SU-DHL-6 (cell line): ENCODE results near the gene MRPL14.

Experiments
- H2AFZ ChIP-seq: fragments of 200-600 bp; sonication (generic); 2 replicates; pipeline ENCODE4 v1.6.1; 2014; ENCODE audit warnings: low read depth, mild to moderate bottlenecking, moderate library complexity, mixed read lengths, antibody characterized with exemption, low read length; ENCODE audit not compliant: severe bottlenecking
- H3F3A ChIP-seq: fragments of 200-600 bp; shearing (Covaris generic); 2 replicates; pipeline ENCODE4 v1.6.0; 2016; ENCODE audit warnings: antibody characterized with exemption, mild to moderate bottlenecking; ENCODE audit not compliant: insufficient read depth
- H3K27ac ChIP-seq: fragments of 200-600 bp; sonication (generic); 2 replicates; pipeline ENCODE4 v1.5.1; 2016; ENCODE audit warnings: low read depth, mild to moderate bottlenecking, low read length, moderate library complexity, mixed read lengths
- H3K27me3 ChIP-seq: fragments of 200-600 bp; sonication (generic), shearing (Covaris generic); 2 replicates; pipeline ENCODE4 v1.6.0; 2014; ENCODE audit warnings: mild to moderate bottlenecking, low read length
- H3K36me3 ChIP-seq: fragments of 200-600 bp; sonication (generic); 2 replicates; pipeline ENCODE4 v1.6.1; 2014; ENCODE audit warnings: mild to moderate bottlenecking, low read length, mixed read lengths
- H3K4me2 ChIP-seq: fragments of 300-600, 200-600 bp; shearing (Covaris generic), sonication (generic); 2 replicates; pipeline ENCODE4 v1.6.0; 2014; ENCODE audit warnings: low read length, low read depth, mild to moderate bottlenecking; ENCODE audit not compliant: poor library complexity, severe bottlenecking
- H3K4me3 ChIP-seq: fragments of 200-600 bp; sonication (generic); 2 replicates; pipeline ENCODE4 v1.5.1; 2014; ENCODE audit warnings: antibody characterized with exemption, low read length, mild to moderate bottlenecking, mixed read lengths; ENCODE audit not compliant: insufficient read depth, poor library complexity, severe bottlenecking
- H3K79me2 ChIP-seq: fragments of 200-600 bp; sonication (generic); 2 replicates; pipeline ENCODE4 v1.6.1; 2014; ENCODE audit warnings: mild to moderate bottlenecking, low read length, moderate library complexity; ENCODE audit not compliant: insufficient read depth
- H3K9ac ChIP-seq: fragments of 200-600 bp; sonication (generic); 2 replicates; pipeline ENCODE4 v1.7.0; 2014; ENCODE audit warnings: mild to moderate bottlenecking, low read length
- H3K9me2 ChIP-seq: fragments of 200-600 bp; sonication (generic); replicated peaks from 2 replicates; pipeline ENCODE4 v1.6.1; 2014; ENCODE audit warnings: low read length; ENCODE audit not compliant: insufficient read depth
- H3K9me3 ChIP-seq: fragments of 200-600 bp; sonication (generic); 2 replicates; pipeline ENCODE4 v1.6.1; 2014; ENCODE audit warnings: low read length, mixed read lengths; ENCODE audit not compliant: insufficient read depth
- H4K20me1 ChIP-seq: fragments of 200-600 bp; sonication (generic); 2 replicates; pipeline ENCODE4 v1.6.1; 2014; ENCODE audit warnings: low read depth, mild to moderate bottlenecking, antibody characterized with exemption, low read length, moderate library complexity, mixed read lengths
- EZH2phosphoT487 ChIP-seq: fragments of 200-600 bp; sonication (generic), shearing (Covaris generic); conservative IDR thresholded peaks from 2 replicates; pipeline ENCODE4 v1.6.1; 2018; ENCODE audit warnings: mild to moderate bottlenecking, antibody characterized with exemption, low read length, moderate library complexity, mixed read lengths
- TF ChIP-seq, protein P1 (sequence below): fragments of 200-600 bp; sonication (generic); IDR thresholded peaks from one replicate; pipeline ENCODE4 v1.5.1; 2017; ENCODE audit warnings: antibody characterized with exemption, mild to moderate bottlenecking, low read length, moderate library complexity; ENCODE audit not compliant: insufficient read depth, poor library complexity, severe bottlenecking

The MRPL14 gene

DNA sequence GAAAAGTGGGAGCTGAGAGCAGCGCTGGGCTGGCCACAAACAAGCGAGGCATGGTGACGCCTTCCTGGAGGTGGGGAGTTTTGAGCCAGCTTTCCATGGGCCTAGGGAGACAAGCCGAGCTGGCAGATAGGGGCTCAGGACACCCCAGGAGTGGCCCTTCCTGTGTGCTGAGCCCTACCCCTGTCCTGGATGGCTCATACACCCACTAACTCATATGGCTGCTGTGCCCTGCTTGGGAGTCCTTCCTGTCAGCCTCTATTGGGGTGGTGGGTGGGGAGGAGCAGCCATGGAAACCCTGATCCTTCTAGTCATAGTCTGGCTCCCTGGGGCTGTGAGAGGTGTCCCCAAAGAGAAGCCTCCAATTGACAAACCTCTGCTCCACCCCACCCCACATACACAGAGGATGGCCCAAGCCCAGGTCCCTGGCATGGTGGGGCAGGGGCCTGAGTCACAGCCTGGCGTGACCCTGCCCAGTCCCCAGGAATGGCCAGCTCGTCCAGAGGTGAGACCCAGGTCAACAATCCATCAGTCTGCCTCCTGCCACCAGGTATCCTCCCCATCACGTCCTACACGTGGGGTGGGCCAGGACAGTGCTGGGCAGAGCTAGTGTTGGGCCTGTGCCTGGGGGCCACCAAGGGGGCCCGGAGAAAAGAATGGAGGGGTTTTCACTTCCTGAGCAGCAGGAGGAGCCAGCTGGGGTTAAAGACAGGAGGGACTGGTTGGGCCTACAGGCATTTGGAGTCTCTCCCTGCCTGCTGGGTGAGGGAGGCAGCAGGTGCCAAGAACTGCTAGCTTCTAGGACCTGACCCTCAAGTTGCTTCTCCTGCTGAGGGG lies 52.2 kb downstream of the MRPL14 start:
- no peak overlapping the region for H3K4me3 ChIP-seq
- peak overlapping the region; percentile 7 for H3K27ac ChIP-seq
- H3K79me2 ChIP-seq = no peaks in the 10 kb centered on the region
- peaks cover 23% of the 10 kb centered on the region for H3F3A ChIP-seq
- H4K20me1 ChIP-seq = no peaks in the 10 kb centered on the region
- no peaks in the 10 kb centered on the region for H3K9me3 ChIP-seq
- H3K36me3 ChIP-seq = no peaks in the 10 kb centered on the region
- H3K9ac ChIP-seq = peak overlapping the region; percentile 52; the same call in 1 of the 2 replicates
- no peaks in the 10 kb centered on the region for H3K27me3 ChIP-seq
- no peaks in the 10 kb centered on the region for H3K9me2 ChIP-seq
- no peak overlapping the region for H2AFZ ChIP-seq
- TF ChIP-seq, protein P1, sequence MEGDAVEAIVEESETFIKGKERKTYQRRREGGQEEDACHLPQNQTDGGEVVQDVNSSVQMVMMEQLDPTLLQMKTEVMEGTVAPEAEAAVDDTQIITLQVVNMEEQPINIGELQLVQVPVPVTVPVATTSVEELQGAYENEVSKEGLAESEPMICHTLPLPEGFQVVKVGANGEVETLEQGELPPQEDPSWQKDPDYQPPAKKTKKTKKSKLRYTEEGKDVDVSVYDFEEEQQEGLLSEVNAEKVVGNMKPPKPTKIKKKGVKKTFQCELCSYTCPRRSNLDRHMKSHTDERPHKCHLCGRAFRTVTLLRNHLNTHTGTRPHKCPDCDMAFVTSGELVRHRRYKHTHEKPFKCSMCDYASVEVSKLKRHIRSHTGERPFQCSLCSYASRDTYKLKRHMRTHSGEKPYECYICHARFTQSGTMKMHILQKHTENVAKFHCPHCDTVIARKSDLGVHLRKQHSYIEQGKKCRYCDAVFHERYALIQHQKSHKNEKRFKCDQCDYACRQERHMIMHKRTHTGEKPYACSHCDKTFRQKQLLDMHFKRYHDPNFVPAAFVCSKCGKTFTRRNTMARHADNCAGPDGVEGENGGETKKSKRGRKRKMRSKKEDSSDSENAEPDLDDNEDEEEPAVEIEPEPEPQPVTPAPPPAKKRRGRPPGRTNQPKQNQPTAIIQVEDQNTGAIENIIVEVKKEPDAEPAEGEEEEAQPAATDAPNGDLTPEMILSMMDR = no peak
- TF ChIP-seq EZH2phosphoT487 = 0 out of 2 replicates have a peak, but pooled peaks have one; percentile 44
- H3K4me2 ChIP-seq = peak overlapping the region; percentile 74

DNA sequence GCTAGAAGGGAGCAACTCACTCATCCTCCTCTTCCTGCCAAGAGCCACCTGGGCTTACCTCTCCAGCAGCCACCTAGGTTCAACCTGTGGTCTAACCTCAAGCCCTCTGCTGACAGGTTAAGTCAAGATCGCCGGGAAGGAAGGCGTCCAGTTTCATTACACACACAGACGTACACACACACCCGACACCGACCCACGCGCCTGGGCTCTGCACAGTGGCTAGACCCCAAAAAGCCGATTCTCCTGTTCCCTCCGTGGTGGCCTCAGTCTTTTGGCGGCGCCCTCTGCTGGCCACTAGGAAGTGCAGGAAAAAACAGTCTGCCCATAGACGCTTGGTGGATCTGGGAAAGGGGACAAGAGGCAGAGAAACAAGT lies 52.8 kb downstream of the MRPL14 start:
- H3K36me3 ChIP-seq = no peaks in the 10 kb centered on the region
- no peaks in the 10 kb centered on the region for H3K79me2 ChIP-seq
- H3K4me3 ChIP-seq = peak overlapping the region; percentile 43
- peaks cover 23% of the 10 kb centered on the region for H3F3A ChIP-seq
- TF ChIP-seq, protein P1 = peak; percentile 100
- TF ChIP-seq EZH2phosphoT487 = no peak
- H3K27me3 ChIP-seq = no peaks in the 10 kb centered on the region
- no peaks in the 10 kb centered on the region for H3K9me2 ChIP-seq
- no peaks in the 10 kb centered on the region for H3K9me3 ChIP-seq
- H3K27ac ChIP-seq = no peak overlapping the region
- H3K4me2 ChIP-seq = peak overlapping the region; percentile 74
- no peak overlapping the region for H2AFZ ChIP-seq
- H3K9ac ChIP-seq = peak overlapping the region; percentile 52; the same call in 1 of the 2 replicates
- H4K20me1 ChIP-seq = no peaks in the 10 kb centered on the region

DNA sequence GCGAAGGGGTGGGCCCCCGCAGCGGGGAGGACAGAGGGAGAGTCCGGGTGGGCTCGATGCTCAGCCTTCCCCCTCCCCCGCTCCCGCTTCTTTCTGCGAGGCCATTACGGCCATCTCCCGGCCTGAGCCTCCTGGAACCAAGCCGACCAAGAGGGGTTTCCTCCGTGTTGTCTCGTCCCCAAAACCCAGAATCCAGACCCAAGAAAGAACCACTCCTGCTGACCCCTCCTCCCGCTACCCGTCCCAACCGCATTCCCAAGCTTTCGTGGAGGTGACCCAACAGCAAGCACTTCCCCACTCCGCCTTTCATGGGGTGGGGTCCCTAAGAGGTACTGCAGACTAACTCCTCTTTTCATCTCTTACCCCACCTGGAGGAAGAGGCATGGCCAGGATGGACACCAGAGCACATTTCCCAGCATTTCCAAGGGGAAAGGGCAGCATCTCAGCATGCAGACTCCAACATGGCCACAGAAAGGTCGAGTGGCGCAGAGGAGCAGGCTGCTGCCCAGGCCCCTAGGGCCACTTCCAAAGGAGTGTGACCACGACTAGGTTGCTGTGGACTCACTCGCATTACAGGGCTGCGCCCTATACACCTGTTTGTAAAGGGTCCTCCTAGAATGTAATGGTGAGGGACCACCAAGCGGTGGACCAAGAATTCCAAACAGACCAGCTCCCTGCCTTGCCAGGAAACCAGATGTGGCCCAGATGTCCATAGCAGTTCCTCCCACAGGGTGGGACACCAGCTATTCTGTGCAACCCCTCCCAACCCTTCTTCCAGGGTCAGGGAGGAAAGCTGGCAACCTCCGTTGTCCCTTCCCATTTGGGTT lies 53.4 kb downstream of the MRPL14 start:
- Histone ChIP-seq H3K9me2 (no peaks in the 10 kb centered on the region), H3K27me3 (no peaks in the 10 kb centered on the region), H3K9me3 (no peaks in the 10 kb centered on the region), H2AFZ (no peak overlapping the region), H3K9ac (peak overlapping the region; percentile 52; the same call in 1 of the 2 replicates), H3K79me2 (no peaks in the 10 kb centered on the region), H3K4me3 (peak overlapping the region; percentile 43), H3F3A (peaks cover 23% of the 10 kb centered on the region), H4K20me1 (no peaks in the 10 kb centered on the region), H3K36me3 (no peaks in the 10 kb centered on the region), H3K27ac (no peak overlapping the region), H3K4me2 (peak overlapping the region; percentile 74)
- TF ChIP-seq, protein P1 = no peak
- no peak for TF ChIP-seq EZH2phosphoT487
